SKM-1 (cell line): ENCODE measurements around the gene OTOP1.
"Not testable (repeated sequence)": the region's sequence is repeated elsewhere in the genome, so short reads cannot be mapped to it uniquely, and the experiment has no call there.

Experiments
- DNase-seq: peaks from one replicate; lab custom pipeline; 2025; ENCODE audit not compliant: unreplicated experiment; lab: John Stamatoyannopoulos, UW

Gene OTOP1

GRCh38 chr4:4239551-4239950 lies 12.8 kb upstream of the OTOP1 start:
- not testable (repeated sequence) for DNase-seq

GRCh38 chr4:4233610-4234009 lies 6.9 kb upstream of the OTOP1 start:
- no peak for DNase-seq

DNA sequence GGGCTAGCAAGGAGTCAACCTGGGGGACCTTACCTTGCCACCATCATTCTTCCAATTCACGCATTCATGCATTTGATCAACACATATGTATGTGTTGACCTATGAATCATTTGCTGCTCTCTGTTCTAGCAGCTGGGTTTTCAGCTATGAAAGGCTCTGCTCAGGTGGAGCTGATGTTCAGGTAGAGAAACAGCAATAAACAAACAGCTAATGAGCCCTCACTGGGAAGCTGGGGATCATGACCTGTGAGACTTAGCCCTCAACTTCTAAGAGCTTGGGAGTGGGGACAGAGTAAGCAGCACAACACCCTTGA lies 1.6 kb upstream of the OTOP1 start:
- DNase-seq = no peak

DNA sequence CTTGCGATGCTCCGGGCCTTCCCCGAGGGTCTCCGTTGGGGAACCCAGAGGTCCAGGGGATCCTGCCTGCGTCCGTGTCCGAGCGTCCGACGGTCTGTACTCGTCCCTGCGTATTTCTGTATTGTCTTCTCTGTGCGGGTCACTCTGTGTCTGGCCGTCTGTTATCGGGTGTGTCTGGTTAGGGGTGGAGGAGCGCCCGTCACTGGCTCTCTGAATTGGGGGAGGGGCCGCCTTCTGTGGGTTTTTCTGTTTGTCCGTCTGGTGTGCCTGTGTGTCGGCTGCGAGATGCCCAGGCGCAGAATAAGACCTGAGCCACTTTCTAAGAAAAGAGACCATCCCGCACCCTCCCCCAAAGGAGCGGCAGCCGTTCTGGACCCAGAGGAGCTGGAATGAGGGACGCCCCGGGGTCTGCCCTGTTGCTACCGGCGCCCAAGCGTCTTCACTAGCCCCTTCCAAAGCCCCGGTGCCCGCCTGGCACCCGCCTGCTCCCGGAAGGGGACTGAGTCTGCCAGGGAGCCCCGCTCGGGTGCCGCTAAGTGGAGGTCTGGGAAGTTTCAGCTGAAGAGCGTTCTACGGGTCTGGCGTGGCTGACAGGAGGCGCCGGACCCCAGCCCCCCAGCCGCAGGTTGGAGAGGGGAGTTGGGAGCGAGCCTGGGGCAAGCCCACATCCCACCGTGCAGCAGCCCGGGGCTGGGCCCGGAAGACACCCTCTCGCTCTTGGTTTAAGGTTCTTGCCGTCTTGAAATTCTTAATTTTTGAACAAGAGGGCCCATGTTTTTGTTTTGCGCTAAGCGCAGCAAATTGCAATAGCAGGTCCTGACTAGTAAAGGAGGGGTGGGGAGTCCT lies 1.0 kb upstream of the OTOP1 start:
- DNase-seq = no peak

DNA sequence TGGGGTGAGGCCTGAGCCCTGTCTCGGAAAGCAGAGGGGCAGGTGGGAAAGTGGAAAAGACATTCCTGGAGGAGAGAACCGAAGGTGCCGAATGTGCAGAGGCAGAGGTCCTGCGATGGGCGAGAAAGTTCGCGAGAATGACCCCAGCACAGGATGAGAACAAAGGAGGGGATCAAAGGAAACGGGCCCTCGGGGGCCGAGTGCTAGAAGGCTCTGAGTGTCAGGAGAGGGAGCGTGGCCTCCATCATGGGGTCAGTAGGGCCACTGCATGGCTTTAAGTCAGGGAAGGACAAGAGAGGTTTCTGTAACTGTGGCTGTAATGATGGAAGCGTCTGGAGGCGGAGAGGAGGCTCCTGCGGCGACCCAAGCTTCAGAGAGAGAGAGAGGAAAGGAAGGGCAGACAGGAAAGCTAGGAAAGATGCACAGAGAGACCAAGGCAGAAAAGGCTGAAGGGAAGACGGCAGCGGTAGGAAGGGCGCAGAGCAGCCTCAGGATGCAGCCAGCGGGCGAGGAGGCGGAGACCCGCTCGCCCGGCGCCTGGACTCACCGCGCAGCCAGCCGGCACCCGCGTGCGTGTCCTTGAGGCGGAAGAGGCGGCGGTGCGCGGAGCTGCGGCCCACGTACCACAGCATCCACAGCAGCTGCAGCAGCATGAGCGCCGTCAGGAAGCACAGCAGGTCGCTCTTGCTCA lies 669 bp downstream of the OTOP1 start:
- no peak for DNase-seq

GRCh38 chr4:4217113-4217512 lies 9.6 kb downstream of the OTOP1 start:
- DNase-seq = no peak

DNA sequence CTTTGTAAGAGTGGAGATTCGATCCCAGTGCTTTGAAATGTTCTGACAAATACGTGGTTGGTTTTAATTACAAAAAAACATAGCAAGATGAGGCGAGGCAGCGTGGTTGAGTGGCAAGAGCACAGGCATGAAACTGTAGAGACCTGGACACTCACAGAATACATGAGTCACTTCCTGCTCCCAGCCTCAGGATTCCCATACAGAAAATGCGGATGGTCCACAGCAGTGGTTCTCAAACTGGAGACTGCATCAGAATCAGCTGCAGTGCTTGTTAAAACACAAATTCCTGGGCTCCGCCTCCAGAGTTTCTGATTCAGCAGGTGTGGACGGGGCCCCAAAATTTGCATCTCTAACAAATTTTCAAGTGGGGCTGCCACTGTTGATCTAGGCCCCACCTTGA lies 10.1 kb downstream of the OTOP1 start:
- no peak for DNase-seq

DNA sequence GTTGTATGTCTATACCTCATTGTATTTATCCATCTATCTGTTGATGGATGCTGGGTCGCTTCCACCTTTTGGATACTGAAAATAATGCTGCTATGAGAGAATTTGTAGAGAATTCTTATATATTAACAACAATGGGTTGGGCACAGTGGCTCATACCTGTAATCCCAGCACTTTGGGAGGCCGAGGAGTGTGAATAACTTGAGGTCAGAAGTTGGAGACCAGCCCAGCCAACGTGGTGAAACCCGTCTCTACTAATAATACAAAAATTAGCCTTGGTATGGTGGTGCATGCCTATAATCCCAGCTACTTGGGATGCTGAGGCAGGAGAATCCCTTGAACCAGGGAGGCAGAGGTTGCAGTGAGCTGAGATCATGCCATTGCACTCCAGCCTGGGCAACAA lies 13.1 kb downstream of the OTOP1 start:
- DNase-seq = not testable (repeated sequence)

GRCh38 chr4:4206204-4206603 lies 20.5 kb downstream of the OTOP1 start:
- no peak for DNase-seq

DNA sequence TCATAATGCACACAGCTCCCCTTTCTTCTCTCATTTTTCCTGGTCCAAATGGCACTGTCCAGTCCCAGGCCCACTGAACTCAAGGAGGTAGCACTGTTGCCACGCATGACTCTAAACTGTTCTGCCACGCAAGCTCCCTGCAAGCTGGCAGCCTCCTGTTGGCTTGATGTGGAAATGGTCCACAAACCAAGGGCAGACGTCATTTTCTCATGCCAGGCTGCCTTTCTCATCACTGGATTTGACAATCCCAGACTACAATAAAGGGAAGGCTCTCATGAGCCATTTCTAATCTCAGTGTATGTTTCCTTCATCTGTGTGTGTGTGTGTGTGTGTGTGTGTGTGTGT lies 22.4 kb downstream of the OTOP1 start:
- no peak for DNase-seq

DNA sequence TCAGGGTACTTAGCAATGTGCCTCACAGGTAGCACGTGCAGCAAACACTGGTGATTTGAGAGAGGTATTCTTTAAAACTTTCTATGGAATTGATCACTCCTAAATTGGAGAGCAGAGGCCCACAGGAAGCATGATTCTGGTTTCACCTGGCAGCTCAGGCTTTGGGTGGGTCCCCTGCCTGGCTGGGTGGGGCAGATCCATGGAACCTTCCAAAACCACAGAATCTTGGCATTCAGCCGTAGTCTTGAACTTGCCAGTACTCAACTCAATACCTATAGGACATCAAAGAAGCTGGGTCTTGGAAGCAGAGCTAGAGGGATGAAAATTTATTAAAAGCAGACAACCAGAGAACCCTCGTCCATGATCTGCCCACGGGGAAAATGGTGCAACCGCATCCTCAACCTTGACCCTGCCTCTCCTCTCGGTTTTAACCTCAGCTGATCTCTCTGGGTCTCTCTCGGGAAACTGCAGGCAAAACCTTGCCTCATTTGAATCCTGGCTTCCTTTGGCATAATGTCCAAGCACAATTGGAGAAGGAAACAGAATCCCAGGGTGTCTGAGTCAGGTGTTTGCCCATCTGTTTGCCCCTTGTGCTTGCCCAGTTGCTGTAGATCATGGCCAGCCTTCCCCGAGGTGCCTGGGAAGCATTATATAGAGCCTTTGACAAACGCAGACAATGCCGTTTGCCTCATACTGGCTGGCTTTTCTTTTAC lies 22.9 kb downstream of the OTOP1 start:
- DNase-seq = no peak

DNA sequence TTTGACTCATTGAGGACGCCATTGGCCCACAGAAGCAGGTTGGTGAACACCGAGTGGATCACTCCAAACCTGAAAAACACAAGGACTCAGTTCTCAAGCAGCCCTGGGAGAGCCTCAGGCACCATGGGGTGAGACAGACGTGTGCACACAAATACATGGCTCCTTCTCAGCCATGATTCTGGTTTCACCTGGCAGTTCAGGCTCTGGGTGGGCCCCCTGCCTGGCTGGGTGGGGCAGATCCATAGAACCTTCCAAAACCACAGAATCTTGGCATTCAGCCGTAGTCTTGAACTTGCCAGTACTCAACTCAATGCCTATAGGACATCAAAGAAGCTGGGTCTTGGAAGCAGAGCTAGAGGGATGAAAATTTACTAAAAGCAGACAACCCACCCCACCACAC lies 24.2 kb downstream of the OTOP1 start:
- no peak for DNase-seq

- no peak for DNase-seq
Observed at GRCh38 chr4:4200624-4201023, 26.1 kb downstream of the OTOP1 start.

GRCh38 chr4:4195354-4195753 lies 31.4 kb downstream of the OTOP1 start:
- DNase-seq = no peak

DNA sequence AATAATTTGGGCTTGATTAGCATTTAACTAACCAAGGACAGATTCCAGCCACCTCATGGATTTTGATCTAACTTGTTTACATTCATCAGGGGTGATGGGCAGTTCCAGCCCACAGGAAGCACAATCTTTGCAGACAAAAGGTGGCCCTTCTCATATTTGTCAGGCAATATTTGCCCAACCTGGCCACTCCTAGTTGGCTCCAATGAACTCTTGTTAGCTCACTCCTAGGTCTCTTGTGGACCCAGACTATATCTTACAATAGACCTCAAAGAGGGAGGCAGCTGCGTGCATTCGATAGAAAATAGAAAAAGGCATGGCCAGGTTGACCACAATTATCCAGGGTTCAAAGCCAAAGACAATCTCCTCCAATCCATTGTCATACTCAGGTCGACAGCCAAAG lies 38.2 kb downstream of the OTOP1 start:
- DNase-seq = not testable (repeated sequence)

DNA sequence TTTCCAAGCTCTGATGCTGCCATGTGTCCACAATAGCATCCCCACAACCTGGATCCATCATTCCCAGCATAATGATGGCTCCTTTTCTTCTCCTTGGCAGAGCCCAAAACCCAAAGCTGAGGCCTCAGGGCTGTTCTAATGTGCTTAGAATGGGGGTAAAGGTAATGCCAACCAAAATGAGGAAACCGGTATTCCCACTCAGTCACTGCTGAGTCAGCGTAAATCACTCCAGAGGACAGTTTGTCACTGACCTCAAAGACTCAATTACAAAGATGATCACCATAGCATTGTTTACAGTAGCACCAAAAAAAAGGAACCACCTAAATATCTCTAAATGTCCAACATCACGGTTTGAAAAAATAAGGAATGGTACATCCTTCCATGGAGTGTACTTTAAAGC lies 41.2 kb downstream of the OTOP1 start:
- no peak for DNase-seq

DNA sequence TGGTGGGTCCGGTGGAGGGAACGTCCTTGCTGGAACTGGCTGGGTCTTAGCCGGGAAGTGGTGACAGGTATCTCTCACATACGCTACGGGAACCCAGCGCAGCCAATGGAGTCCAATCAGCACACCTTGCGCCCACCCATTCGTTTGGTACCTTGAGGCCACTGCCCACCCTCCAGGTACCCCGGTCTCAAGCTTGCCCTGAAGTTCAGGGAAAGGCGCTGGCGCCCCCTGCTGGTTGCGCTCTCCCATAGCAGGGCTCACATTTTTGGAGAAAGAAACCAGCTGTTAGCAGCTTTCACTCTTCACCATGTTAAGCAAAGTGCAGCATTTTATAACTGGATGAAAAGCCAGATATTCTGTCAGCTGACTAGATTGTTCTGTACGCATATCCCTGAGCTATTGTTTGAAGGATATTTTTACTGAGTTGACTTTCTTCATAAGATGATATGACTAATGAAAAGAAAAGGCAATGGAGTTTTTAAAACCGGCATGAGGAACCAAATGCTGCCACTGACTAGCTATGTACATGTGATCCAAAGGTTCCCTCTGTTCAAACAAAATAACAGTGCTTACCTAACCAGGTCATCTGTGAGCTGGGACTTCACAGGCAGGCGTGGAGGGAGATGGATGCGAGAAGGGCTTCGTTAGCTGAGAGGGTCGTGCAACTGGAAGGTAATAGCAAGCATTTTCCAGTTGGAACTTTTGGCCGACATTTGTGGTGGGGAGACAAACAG lies 43.7 kb downstream of the OTOP1 start:
- DNase-seq = no peak

DNA sequence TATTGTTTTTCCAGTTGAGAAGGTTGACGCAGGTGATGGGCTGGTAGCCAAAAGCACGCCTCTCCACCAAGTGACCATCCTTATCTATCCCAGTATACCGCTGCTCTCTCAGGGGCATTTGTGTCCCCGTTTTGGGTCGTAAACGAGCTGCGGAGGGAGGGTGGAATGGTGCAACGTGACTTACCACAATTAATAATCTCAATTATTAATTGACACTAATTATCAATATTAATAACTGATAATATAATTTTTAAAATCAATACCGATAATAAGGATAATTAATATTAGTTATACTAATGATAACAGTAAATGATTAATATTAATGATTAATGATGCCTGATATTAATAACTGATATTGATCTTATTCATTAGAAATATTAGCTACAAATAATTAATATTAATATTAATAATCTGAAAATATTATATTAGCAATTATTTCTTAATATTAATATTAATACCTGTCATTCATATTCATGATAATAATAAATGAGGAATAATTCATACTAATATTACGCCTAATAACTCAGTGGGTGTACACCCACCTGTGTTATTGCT lies 56.1 kb downstream of the OTOP1 start:
- DNase-seq = no peak

- DNase-seq = not testable (repeated sequence)
Observed at GRCh38 chr4:4167981-4168780, 58.5 kb downstream of the OTOP1 start.

DNA sequence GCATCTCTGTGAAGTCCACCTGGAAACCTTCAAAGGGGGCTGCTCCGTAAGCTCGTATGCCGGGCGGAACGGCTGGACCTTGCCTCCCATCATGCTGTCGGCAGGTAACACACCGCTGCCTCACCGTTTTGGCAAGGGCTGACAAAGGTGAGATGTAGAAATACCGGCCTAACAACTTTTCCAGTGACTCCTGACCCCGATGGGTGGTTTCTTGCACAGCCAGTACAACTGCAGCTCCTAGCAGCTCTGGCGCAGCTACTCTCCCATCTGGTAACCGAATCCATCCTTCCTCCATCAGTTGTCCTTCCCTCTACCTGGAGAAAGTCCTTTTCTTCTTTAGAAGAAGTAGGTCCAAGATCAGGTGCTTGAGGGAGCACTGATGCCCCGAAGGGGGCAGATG lies 59.7 kb downstream of the OTOP1 start:
- not testable (repeated sequence) for DNase-seq
